GM18868 (cell line): ENCODE data around the gene CDK5RAP1.
"Not testable (repeated sequence)": the region's sequence is repeated elsewhere in the genome, so short reads cannot be mapped to it uniquely, and the experiment has no call there.

ENCODE experiments used
- ATAC-seq: cut with Tn5 transposase; IDR thresholded peaks from one replicate; pipeline ENCODE4 v1.9.1; 2021; ENCODE audit warnings: mild to moderate bottlenecking, moderate library complexity; ENCODE audit not compliant: unreplicated experiment

The CDK5RAP1 gene, protein sequence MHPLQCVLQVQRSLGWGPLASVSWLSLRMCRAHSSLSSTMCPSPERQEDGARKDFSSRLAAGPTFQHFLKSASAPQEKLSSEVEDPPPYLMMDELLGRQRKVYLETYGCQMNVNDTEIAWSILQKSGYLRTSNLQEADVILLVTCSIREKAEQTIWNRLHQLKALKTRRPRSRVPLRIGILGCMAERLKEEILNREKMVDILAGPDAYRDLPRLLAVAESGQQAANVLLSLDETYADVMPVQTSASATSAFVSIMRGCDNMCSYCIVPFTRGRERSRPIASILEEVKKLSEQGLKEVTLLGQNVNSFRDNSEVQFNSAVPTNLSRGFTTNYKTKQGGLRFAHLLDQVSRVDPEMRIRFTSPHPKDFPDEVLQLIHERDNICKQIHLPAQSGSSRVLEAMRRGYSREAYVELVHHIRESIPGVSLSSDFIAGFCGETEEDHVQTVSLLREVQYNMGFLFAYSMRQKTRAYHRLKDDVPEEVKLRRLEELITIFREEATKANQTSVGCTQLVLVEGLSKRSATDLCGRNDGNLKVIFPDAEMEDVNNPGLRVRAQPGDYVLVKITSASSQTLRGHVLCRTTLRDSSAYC

DNA sequence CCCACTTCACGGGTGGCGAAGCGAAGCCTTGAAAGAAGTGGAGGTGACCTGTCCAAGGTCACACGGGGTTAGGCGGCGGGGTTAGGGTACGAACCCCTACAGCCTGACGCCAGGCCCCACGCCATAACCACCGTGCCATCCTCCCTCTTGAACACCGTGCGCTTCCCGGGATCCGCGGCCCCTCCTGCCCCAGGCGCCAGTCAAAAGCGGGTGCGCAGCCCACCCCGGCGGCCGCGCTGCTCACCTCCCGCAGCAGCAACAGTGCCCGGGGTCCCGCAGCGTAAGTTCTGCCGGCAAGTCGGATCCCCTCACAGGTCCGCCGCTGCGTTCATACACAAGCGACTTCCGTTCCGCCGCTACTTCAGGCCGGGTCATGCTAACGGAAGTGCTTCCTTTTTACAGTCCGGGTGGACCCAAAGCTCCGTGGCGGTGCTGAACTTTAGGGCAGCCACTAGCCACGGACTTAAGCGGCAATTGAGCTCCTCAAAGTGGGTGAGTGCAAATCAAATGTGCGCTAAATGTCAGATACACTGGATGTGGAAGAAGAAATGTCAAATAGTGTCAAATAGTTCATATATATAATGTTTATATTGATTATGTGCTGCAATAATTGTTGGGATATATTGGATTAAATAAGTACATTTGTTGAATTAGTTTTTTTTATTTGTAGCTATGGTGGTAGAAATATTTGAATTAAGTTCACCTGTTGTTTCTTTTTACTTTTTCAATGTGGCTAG, at the start of gene CDK5RAP1:
Gene CDK5RAP1, minus strand, starts transcription at position 336 of the 737 bp plus-strand sequence. CDS start 4,455 bp downstream, outside the sequence.
- ATAC-seq, result peak; percentile 92

DNA sequence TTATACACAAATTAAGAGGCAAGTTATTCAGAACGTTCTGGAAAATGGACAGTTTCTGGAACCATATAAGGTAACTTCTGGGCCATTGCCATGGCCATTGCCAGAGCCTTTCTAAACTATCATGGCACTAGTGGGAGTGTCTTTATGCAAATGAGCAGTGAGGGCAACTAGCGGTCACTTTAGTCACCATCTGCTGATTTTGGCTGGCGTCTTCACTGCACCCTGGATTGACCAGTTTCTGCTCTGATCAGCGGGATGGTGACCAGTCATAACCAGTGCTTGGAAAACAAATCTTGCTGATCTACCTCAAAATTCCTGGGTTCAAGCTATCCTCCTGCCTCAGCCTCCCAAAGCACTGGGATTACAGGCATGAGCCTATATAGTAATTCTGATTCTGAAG, 49.5 kb upstream of the CDK5RAP1 start:
- no peak for ATAC-seq

DNA sequence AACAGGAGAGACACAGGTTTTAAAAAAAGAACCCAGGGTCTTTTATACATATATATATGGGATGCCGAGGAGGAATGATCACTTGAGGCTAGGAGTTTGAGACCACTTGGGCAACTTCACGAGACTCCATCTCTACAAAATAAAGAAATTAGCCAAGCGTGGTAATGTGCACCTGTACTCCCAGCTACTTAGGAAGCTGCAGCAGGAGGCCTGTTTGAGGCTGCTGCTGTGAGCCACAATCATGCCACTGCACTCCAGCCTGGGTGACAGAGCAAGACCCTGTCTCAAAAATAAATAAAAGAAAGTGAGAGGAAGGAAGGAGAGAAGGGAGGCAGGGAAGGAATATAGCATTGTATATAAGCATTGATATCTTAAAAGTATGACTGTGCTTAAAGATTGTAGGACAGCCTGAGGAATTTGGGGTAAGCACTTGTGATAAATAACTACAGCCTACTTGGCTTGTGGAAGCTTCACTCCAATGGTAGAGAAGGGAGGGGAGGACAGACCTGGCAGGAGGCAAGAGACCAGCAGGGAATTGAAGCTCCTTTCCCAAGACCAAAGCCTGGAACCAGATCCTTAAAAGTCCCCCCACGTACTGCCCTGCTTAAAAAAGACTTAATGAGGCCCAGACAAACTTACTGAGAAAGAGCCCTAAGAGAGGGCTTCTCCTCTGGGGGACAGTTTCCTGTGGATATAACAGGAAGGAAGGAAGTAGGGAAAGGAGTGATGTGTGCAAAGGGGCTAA, 44.7 kb upstream of the CDK5RAP1 start:
- no peak for ATAC-seq

DNA sequence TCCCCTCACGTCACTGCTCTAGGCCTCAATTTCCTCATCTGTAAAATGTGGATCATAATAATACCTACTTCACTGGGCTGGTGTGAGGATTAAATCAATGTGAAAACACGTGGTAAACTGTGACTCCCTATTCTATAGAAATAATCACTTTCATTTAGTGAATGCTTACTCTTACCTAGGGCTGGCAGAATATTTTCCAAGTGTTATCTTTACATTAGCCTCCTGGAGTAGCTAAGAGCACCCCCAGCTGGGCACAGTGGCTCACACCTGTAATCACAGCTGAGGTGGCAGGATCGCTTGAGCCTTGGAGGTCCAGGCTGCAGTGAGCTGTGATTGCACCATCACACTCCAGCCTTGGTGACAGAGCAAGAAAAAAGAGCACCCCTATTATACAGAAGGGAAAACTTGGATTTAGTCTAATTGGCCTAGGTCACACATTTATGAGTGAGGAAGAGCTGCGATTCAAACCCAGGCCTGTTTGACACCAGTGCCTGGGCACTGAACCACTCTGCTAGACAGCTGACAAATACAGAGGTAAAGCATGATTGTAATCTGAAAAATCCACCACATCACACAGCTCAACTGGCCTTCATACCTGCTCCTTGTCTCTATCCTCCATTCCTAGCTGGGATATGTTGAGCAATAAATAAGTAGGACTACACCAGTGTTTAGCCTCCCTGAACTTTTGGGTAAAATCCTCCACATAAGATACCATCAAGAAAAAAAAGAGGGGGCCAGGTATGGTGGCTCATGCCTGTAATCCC, 43.7 kb upstream of the CDK5RAP1 start:
- no peak for ATAC-seq

DNA sequence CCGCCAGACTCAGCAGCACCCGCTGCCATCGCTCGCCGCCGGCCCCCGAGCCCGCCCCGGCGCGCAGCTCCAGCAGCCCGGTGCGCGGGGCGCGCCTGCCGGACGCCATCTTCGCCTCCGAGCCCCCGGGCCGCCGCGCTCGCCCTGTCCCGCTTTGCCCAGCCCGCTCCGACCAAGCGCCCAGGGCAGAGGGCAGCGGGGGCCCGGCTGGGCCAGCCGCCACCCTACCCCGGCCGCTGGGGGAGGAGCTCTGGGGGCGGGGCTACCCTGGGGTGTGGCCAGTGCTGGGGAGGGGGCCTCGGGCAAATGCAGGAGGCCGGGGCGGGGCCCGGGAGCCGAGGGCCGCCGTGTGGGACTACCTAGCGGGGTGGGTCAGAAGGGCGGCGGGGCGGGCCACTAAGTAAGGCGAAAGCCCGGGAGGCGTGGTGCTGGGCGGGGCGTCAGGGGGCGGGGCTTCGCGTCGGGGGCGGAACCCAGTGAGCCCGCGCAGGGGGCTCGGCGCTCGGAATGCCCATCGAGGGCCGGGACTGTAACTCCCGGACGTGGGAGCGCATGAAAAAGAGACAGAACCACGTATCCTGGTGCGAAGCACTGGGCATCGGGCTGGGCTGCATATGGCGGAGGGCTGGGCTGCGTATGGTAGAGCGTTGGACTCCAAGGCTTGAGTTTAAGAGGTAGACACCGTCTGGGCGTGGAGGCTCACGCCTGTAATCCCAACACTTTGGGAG, 42.4 kb upstream of the CDK5RAP1 start, which contains the start of gene SNTA1:
Gene SNTA1, minus strand, starts transcription at position 252 of the 728 bp plus-strand sequence. Its CDS starts 143 bp downstream, at position 109.
- ATAC-seq, result peak; percentile 60

DNA sequence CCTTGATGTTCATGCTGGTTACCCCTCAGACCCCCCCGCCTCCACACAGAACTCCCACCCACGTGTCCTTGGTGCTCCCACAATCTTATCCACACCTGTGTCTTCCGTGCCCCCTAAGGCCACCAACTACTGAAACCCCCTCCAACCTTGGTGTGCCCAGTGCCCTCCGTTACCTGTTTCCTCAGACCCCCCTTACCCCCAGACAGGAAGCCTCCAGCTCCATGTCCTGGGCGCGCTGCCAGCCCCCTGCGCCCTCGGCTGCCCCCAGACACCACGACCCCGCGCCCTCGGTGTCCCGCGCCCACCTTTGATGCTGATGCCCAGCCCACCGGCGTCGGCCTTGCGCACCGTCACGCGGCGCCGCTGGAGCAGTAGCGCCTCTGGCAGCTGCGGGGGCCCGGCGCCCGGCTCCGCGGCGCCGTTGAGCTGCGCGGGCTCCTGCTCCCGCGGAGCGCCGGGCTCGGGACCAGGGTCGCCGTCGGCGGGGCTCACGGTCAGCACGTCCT, 41.7 kb upstream of the CDK5RAP1 start:
- peak; percentile 22 for ATAC-seq

DNA sequence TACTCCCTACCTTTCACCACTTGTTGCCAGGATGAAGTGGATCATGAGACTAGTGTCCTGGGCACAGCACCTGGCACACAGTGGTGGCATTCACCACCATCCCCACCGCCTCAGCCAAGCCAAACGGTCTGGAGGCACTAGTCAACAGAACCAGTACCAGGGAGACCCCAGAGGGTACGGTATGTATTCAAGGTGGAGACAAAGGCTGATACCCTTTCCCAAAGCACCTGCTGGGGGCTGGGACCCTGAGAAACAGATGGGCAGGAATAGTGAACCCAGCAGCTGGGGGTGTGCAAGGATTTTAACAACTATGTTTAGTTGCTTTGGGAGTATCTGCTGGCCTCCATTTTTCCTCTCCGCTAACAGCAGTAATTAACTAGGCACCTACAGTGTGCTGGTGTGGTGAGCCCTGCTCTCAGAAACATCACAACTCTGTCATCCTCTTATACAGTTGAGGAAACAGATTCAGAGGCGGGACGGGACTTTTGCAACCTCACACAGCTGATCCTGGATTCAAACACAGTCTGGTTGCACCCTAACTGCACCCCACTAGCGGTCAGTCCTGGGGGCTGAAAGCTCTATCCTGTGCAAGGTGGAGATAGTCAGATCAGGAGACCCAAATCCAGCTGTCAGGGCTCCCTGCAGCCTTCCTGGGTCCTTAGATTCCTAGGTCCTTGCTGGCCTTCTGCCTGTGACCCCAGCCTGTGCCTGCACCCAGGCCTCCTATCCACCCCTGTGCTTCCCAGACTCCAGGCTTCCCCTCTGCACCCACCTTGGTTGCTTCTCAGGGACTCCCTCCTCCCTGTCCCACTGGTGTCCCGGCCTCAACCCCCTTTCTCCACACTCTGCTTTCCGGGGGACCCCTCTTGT, 41.1 kb upstream of the CDK5RAP1 start:
- ATAC-seq, result no peak

DNA sequence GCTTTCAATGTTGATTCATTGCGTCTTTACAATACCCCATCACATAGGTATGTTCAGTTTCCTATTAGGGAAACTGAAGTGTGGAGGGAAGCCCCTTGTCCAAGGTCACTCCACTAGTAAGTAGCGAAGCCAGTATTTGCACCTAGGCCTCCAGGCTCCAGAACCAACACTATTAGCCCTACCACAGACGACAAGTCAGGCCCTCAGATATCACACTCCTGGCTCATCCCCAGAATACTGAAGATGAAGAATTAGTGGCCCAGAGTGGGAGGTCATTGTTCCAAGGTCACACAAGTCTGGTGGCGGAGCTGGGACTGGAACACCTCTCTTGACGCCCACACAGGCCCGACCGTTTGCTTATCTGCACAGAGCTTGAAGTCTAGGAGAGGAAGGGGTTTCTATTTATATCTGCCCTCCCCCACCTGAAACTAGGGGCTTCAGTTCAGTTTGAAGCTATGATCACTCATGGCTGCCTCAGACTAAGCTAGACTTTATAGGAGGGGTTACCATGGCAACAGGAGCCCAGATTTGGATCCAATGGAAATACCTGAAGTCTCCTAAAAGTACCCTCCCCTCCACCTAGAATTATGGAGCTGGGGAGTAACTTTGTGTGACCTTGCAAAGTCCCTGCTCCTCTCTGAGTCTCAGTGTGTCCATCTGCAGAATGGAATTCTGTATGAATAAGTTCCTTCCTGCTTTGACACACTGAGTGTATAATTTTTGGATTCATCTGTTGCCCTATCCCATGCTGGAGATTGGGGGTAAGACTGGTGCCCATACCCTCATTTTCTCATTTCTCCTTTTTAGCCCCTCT, 40.0 kb upstream of the CDK5RAP1 start:
- no peak for ATAC-seq

DNA sequence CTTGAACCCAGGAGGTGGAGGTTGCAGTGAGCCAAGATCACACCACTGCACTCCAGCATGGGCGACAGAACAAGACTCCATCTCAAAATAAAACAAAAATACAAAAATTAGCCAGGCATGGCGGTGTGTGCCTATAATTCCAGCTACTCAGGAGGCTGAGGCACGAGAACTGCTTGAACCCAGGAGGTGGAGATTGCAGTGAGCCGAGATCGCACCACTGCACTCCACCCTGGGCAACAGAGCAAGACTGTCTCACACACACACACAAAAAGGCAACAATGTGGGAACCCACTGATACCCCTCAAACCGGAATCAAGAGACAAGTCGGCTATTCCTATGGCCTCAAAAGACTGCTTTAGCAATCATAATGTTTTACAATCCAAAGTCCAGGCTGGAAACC, 39.2 kb upstream of the CDK5RAP1 start:
- not testable (repeated sequence) for ATAC-seq

DNA sequence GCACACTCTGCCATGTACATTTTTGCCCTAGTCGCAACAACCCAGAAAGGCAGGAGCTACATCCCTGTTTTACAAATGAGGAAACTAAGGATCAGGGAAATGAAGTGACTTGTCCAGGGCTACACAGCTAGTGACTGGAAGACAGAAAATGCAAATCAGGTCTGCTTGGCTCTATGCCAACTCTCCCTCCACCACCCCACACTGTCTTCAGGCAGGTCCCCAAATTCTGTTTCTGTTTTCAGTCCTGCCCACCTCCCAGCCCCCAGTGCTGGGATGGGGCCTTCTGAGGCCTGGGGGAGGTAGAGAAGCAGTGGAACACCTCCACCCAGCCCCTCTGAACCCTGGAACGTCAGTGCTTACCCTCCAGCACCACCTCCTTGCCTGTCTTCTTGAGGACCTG, 37.2 kb upstream of the CDK5RAP1 start:
- ATAC-seq, result no peak

DNA sequence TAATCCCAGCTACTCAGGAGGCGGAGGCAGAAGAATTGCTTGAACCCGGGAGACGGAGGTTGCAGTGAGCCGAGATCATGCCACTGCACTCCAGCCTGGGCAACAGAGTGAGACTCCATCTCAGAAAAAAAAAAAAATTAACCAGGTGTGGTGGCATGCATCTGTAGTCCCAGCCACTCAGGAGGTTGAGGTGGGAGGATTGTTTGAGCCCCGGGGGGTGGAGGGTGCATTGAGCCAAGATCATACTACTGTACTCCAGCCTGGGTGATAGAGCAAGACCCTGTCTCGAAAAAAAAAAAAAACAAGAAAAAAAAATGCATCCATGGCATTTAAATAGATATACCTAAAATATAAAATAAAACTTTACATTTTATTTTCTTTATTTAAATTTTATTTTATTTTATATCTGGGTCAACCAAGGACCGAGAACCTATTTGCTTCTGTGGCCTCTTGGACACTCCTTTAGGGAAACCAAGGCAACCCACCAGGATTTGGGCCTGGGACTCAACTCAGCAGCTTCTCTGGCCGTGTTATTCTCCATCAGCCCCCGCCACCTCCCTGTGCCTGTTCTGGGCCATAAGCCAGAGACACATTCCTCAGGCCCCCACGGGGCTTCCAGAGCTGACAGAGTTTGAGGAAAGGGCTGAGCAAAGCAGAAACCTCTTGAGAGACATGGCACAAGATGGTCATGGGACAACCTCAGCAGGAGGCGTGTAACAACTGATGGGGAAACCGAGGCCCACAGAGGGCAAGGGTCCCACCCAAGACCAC, 36.0 kb upstream of the CDK5RAP1 start:
- ATAC-seq, result no peak

DNA sequence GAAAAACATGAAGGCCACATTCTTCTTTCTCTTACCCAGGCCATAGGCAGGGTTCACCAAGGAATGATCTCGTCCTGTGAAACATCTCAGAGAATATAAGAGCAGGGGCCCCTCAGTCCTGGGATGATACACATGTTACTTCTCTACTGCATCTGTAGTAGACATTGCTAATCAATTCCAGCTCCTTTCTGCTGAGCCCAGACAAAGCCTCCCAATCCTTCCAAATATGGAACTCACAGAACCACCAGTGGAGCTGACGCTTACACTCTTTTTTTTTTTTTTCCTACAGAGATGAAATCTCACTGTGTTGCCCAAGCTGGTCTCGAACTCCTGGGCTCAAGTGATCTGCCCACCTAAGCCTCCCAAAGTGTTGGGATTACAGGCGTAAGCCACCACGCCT, 33.1 kb upstream of the CDK5RAP1 start:
- ATAC-seq, result no peak

DNA sequence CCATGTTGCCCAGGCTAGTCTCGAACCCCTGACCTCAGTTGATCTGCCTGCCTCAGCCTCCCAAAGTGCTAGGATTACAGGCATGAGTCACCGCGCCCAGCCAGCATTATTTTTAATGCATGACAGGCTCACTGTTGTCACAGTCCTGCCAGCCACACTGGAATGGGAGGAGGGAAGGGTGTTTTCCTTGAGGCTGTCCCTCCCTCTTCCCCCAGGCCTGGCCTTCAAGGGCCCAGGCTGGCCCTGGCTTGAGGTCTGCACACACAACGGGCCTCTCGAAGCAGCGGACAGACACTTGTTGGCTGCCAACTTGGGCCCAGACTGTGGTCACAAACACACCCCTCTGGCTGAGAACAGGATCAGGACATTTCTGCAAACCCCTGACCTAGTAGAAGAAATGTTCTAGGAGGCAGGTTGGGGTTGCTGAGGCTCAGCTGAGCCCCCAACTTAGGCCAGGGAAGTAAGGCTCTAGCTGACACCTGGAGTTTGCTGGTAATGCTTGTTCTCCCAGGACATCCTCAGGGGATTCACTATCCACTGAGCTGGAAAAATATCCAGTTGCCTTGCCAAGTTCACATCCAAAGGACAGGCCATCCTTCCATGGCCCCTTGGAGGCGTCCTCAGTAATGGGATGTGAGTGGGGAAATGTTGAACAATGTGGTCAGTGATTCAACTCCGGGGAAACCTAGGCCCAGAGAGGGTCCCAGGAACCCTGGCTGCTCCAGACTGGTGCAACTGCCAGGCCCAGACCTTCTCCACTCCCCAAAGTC, 32.3 kb upstream of the CDK5RAP1 start:
- ATAC-seq, result no peak

DNA sequence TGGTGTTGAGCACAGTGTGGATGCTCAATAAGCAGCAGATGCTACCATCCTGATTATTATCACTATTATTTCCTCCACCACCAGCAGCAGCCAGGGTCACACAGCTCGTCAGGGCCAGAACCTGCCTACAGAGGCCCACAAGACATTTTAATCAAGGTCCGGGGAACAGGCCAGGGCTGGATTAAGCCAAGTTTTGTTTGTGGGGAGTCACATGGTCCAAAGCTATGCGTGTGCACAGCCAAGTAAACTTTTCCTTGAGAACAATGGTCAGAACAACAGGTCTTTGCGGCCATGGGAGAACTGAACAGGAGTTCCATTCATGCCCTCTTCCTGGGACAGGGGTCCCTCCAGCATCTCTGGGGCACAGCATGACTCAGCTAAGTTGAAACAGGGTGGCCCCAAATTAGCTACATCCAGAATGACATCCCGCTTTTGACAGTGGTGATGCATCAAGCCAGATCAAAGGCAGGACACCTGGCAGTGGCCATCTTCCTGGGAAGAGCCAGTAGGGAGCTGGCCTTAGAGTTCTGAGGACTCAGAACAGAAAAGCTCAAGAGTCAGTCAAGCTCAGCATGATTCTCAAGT, 30.6 kb upstream of the CDK5RAP1 start:
- ATAC-seq, result no peak

DNA sequence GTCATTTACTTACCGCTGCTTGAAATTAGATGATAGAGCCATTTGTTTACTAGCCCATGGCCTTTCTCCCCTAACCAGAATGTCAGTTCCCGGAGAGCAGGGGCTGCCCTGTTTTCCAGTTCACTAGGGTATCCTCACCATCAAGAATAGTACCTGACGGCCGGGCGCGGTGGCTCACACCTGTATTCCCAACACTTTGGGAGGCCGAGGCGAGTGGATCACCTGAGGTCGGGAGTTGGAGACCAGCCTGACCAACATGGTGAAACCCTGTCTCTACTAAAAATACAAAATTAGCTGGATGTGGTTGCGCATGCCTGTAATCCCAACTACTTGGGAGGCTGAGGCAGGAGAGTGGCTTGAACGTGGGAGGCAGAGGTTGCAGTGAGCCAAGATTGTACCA, 22.6 kb upstream of the CDK5RAP1 start:
- ATAC-seq, result not testable (repeated sequence)
